ENCODE data around the gene IQSEC1. TPM values are rescaled to one million over a fixed set of nuclear protein-coding genes. Genes with fewer than 3 reads are reported as not detected.

IQSEC1 gene
- total RNA-seq, 1 donor from 2014 or later, result 211 TPM

DNA sequence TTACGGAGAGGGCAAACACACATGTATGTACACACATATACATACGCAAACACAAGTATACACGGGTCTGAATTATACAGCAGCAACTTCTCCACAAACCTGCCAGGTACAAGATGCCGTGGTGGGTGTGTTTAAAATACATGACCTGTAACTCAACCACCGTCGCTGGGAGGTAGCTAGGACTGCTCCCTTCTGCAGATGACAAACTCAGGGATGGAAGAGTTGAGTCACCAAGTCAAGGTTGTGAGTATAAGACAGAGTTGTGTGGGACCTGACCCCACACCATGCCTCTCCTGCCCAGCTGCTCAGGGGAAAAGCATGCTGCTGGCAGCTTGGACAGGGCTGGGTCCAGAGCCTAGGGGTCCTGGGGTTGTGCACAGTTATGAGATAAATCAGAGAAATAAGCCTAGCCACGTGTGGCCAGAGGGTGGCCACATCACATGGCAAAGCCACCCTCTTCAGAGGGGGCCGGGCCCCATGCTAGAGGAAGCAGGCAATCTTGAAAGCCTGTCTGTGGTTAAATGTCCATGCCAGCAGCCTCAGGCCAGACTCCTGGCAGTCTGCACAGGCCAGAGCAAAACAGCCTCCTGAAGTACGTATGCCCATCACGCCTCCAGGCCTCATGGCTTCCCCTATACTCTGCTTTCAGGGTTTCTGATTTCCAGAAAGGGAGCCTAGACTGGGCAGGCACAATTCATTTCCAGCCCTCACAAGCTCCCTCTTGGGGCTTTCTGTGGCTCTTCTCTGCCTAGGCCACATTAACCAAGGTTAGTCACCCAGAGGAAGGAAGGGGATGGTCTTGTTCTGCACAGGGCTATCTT lies 124.1 kb downstream of the IQSEC1 start:
- Mint-ChIP-seq H3K27me3 (ENCODE audit: unreplicated experiment) (peaks cover 30% of the 10 kb centered on the region), H3K36me3 (ENCODE audit: unreplicated experiment) (no peaks in the 10 kb centered on the region), H3K27ac (ENCODE audit: unreplicated experiment) (no peak overlapping the region), H3K9me3 (ENCODE audit: unreplicated experiment) (peaks cover 24% of the 10 kb centered on the region), H3K4me3 (ENCODE audit: unreplicated experiment) (no peak overlapping the region), H3K4me1 (ENCODE audit: low read depth, unreplicated experiment) (peaks cover 53% of the 10 kb centered on the region)
- DNase-seq, result no peak
- TF ChIP-seq, protein P1, sequence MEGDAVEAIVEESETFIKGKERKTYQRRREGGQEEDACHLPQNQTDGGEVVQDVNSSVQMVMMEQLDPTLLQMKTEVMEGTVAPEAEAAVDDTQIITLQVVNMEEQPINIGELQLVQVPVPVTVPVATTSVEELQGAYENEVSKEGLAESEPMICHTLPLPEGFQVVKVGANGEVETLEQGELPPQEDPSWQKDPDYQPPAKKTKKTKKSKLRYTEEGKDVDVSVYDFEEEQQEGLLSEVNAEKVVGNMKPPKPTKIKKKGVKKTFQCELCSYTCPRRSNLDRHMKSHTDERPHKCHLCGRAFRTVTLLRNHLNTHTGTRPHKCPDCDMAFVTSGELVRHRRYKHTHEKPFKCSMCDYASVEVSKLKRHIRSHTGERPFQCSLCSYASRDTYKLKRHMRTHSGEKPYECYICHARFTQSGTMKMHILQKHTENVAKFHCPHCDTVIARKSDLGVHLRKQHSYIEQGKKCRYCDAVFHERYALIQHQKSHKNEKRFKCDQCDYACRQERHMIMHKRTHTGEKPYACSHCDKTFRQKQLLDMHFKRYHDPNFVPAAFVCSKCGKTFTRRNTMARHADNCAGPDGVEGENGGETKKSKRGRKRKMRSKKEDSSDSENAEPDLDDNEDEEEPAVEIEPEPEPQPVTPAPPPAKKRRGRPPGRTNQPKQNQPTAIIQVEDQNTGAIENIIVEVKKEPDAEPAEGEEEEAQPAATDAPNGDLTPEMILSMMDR (IDR thresholded peaks at IDR 0.05; ENCODE audit: partially characterized antibody, unreplicated experiment), result no peak

DNA sequence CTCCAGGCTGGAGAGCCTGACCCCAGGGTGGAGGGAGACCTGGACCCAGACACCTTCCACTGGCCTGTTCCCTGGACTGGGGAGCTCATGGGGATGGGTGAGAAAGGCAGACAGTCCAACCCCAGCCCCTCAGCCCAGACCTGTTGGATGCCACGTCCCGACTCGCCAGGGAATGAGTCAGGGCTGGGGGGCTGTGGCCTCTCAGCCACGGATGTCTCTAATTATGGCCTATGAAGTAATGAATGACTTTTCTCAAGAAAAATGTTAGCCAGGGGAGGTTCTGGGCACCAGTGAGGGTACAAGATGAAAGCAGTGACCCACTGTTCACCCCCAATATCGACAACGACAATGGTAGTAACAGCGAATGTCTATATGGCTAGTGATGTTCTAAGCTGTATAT lies 124.9 kb downstream of the IQSEC1 start:
- no peak for DNase-seq
- TF ChIP-seq, protein P1 (IDR thresholded peaks at IDR 0.05; ENCODE audit: partially characterized antibody, unreplicated experiment), result no peak
- Mint-ChIP-seq H3K27ac (ENCODE audit: unreplicated experiment) (peak overlapping the region; percentile 8), H3K4me1 (ENCODE audit: low read depth, unreplicated experiment) (peaks cover 50% of the 10 kb centered on the region), H3K36me3 (ENCODE audit: unreplicated experiment) (no peaks in the 10 kb centered on the region), H3K9me3 (ENCODE audit: unreplicated experiment) (peaks cover 20% of the 10 kb centered on the region), H3K27me3 (ENCODE audit: unreplicated experiment) (peaks cover 26% of the 10 kb centered on the region), H3K4me3 (ENCODE audit: unreplicated experiment) (no peak overlapping the region)

DNA sequence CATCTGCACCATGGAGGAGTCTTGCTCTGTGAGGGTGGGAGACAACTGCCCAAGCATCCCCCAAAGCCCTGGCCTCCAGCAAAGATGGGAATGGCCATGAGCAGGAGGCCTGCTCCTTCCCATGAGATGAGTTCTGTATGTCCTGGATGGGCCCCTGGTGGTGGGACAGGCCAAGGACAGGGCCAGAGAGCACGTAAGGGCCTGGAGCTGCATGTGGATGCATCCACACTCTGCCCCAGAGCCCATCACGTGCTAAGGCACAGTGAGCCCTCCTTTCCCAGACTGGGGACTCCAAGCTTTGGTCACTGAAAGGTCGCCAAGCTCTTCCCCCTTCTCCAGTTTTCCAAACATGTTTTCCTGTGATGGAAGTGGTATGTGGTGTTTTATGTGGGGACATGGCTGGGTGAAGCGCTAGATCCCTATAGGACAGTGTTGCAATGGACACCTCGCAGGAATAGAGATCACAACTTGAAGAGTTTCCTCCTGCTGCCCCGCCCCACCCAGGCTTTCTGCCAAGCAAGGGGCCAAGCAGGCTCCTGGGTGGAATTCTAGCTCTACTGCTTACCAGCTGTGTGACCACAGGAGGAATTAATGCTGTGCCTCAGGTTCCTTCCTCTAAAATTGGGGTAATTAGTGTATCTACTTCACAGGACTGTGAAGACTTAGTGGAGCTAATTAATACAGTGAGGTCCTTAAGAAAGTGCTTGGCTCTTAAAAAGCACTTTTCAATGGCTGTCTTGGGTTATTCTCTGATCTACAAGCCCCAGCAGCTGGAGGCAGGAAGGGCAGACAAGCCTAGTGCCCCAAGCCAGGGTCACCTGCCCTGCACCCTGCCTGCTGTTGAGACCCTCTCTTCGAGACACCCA lies 125.5 kb downstream of the IQSEC1 start:
- Mint-ChIP-seq H3K9me3 (ENCODE audit: unreplicated experiment) (peaks cover 22% of the 10 kb centered on the region), H3K27me3 (ENCODE audit: unreplicated experiment) (peaks cover 21% of the 10 kb centered on the region), H3K4me3 (ENCODE audit: unreplicated experiment) (no peak overlapping the region), H3K27ac (ENCODE audit: unreplicated experiment) (no peak overlapping the region), H3K4me1 (ENCODE audit: low read depth, unreplicated experiment) (peaks cover 50% of the 10 kb centered on the region), H3K36me3 (ENCODE audit: unreplicated experiment) (no peaks in the 10 kb centered on the region)
- DNase-seq, result no peak
- TF ChIP-seq, protein P1 (IDR thresholded peaks at IDR 0.05; ENCODE audit: partially characterized antibody, unreplicated experiment), result peak; percentile 21

DNA sequence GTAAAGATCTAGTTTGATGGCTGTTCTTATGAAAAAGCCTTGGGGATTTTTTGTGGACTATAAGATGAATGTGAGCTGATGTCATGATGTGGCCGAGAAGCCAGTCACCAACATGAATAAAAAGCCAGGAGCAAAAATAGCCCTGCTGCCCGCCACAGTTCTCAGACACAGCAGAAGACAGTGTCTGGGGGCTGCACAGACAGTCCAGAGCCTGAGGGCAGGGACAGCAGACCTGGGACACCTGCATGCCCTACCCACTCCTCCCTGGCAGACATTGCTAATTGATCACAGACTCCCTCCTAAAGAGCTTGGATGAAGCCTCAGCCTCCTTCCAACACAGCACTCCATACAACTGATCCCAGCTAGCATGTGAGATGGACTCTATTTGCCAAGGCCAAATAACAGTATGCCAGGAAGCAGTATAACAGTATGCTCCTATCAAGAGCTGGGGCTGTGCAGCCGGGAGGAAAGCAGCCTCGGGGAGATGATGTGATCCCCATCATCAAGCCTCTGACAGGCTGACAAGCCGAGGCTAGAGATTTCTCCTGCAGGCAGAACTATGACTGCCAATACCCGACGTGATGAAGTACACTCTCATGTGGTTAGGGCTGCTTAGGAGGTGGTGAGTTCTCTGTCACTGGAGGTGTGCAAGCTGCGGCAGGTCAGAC lies 126.4 kb downstream of the IQSEC1 start:
- peaks cover 21% of the 10 kb centered on the region for H3K27me3 Mint-ChIP-seq (ENCODE audit: unreplicated experiment)
- H3K4me3 Mint-ChIP-seq (ENCODE audit: unreplicated experiment), result no peak overlapping the region
- TF ChIP-seq, protein P1 (IDR thresholded peaks at IDR 0.05; ENCODE audit: partially characterized antibody, unreplicated experiment), result no peak
- peaks cover 27% of the 10 kb centered on the region for H3K9me3 Mint-ChIP-seq (ENCODE audit: unreplicated experiment)
- peaks cover 52% of the 10 kb centered on the region for H3K4me1 Mint-ChIP-seq (ENCODE audit: low read depth, unreplicated experiment)
- DNase-seq, result no peak
- peak overlapping the region; percentile 38 for H3K27ac Mint-ChIP-seq (ENCODE audit: unreplicated experiment)
- H3K36me3 Mint-ChIP-seq (ENCODE audit: unreplicated experiment), result no peaks in the 10 kb centered on the region

All from glutamatergic neuron (in vitro differentiated cells).